ENCODE data around the gene SALL3. TPM values are rescaled to one million over a fixed set of nuclear protein-coding genes. Genes with fewer than 3 reads are reported as not detected.

The SALL3 gene
- total RNA-seq, 1 donor from 2014 or later, result 14.6 TPM

DNA sequence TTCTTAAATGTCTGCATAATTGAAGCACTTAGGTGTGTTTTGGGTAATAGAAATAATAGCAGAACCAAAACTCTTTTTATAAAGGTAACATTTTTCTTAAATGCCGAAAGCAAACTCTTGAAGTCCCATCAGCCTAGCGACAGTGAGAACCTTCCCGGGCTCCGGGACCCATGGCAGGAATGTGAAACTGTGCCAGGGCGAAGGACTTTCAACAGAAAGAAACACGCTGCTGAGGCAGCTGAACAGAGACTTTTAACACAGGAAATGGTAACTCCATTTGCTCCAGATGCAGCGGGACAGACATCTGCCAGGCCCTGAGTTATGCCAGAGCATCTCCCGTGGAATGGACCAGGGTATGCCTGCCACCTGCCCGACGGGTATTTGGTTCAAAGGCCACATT, 34.3 kb downstream of the SALL3 start:
- H3K27me3 Mint-ChIP-seq, result peaks cover 10% of the 10 kb centered on the region
- TF ChIP-seq, protein P1, sequence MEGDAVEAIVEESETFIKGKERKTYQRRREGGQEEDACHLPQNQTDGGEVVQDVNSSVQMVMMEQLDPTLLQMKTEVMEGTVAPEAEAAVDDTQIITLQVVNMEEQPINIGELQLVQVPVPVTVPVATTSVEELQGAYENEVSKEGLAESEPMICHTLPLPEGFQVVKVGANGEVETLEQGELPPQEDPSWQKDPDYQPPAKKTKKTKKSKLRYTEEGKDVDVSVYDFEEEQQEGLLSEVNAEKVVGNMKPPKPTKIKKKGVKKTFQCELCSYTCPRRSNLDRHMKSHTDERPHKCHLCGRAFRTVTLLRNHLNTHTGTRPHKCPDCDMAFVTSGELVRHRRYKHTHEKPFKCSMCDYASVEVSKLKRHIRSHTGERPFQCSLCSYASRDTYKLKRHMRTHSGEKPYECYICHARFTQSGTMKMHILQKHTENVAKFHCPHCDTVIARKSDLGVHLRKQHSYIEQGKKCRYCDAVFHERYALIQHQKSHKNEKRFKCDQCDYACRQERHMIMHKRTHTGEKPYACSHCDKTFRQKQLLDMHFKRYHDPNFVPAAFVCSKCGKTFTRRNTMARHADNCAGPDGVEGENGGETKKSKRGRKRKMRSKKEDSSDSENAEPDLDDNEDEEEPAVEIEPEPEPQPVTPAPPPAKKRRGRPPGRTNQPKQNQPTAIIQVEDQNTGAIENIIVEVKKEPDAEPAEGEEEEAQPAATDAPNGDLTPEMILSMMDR (conservative IDR thresholded peaks at IDR 0.05), result no peak
- no peaks in the 10 kb centered on the region for H3K9me3 Mint-ChIP-seq
- no peaks in the 10 kb centered on the region for H3K4me1 Mint-ChIP-seq (ENCODE audit: unreplicated experiment)
- no peak overlapping the region for H3K4me3 Mint-ChIP-seq
- H3K36me3 Mint-ChIP-seq, result no peaks in the 10 kb centered on the region
- DNase-seq (ENCODE audit: extremely low spot score, unreplicated experiment), result no peak
- H3K27ac Mint-ChIP-seq, result no peak overlapping the region

GRCh38 chr18:79018911-79019310, 39.3 kb downstream of the SALL3 start:
- Mint-ChIP-seq H3K27me3 (peaks cover 3% of the 10 kb centered on the region), H3K36me3 (no peaks in the 10 kb centered on the region), H3K9me3 (no peaks in the 10 kb centered on the region), H3K4me1 (ENCODE audit: unreplicated experiment) (no peaks in the 10 kb centered on the region), H3K27ac (no peak overlapping the region), H3K4me3 (no peak overlapping the region)
- TF ChIP-seq, protein P1 (conservative IDR thresholded peaks at IDR 0.05), result no peak
- no peak for DNase-seq (ENCODE audit: extremely low spot score, unreplicated experiment)

GRCh38 chr18:79019881-79020280, 40.3 kb downstream of the SALL3 start:
- H3K9me3 Mint-ChIP-seq, result no peaks in the 10 kb centered on the region

DNA sequence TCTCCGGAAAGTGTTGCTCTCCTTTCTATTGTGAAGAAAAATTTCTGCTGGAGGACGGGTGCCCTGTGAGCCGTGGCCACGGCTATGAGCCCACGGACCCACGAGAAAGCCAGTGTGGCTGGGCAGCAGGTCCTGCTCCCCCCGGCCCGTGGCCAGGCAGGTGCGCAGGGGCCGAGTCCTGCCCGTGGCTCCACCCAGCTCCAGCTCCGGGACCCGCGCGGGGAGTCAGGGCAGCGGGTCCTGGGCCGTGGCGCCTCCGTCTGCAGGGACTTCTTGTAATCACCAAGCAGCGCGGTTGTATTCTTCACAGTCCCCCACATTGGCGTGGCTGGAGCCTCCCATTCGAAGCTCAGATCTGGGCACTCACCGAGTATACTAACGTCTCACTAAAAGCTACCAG, 43.0 kb downstream of the SALL3 start:
- Mint-ChIP-seq H3K36me3 (no peaks in the 10 kb centered on the region), H3K9me3 (peaks cover under 1% of the 10 kb centered on the region), H3K4me3 (no peak overlapping the region), H3K4me1 (ENCODE audit: unreplicated experiment) (no peaks in the 10 kb centered on the region), H3K27ac (no peak overlapping the region), H3K27me3 (peaks cover 3% of the 10 kb centered on the region)
- TF ChIP-seq, protein P1 (conservative IDR thresholded peaks at IDR 0.05), result no peak
- no peak for DNase-seq (ENCODE audit: extremely low spot score, unreplicated experiment)

More at GRCh38 chr18:79019881-79020280, 40.3 kb downstream of the SALL3 start:
- Mint-ChIP-seq H3K4me1 (ENCODE audit: unreplicated experiment) (no peaks in the 10 kb centered on the region), H3K4me3 (no peak overlapping the region), H3K27me3 (peaks cover 3% of the 10 kb centered on the region), H3K27ac (no peak overlapping the region), H3K36me3 (no peaks in the 10 kb centered on the region)
- no peak for DNase-seq (ENCODE audit: extremely low spot score, unreplicated experiment)
- TF ChIP-seq, protein P1 (conservative IDR thresholded peaks at IDR 0.05), result no peak

DNA sequence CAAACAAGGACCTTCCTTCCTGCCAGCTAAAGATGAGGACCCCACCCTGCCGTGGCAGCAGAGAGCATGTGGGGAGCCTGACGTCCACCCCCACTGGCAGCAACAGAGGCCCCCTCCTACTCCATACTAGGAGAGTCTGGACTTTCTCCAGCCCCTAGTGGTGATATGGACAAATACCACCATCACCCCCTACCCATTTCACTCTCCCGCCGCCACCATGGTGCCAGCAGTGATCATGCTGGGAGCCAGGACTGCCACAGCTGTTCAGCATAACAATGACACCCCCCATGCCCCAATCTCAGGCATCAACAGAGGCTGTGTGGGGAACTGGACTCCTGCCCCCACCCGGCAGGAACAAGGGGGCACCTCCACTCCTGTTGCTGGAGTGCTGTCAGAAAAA, 46.9 kb downstream of the SALL3 start:
- H3K4me3 Mint-ChIP-seq, result no peak overlapping the region
- H3K4me1 Mint-ChIP-seq (ENCODE audit: unreplicated experiment), result no peaks in the 10 kb centered on the region
- no peaks in the 10 kb centered on the region for H3K36me3 Mint-ChIP-seq
- no peak for DNase-seq (ENCODE audit: extremely low spot score, unreplicated experiment)
- no peaks in the 10 kb centered on the region for H3K27me3 Mint-ChIP-seq
- peaks cover 13% of the 10 kb centered on the region for H3K9me3 Mint-ChIP-seq
- no peak overlapping the region for H3K27ac Mint-ChIP-seq
- TF ChIP-seq, protein P1 (conservative IDR thresholded peaks at IDR 0.05), result peak; percentile 57

GRCh38 chr18:79030680-79031079, 51.1 kb downstream of the SALL3 start:
- H3K36me3 Mint-ChIP-seq, result no peaks in the 10 kb centered on the region
- H3K27ac Mint-ChIP-seq, result no peak overlapping the region
- DNase-seq (ENCODE audit: extremely low spot score, unreplicated experiment), result no peak
- H3K4me1 Mint-ChIP-seq (ENCODE audit: unreplicated experiment), result no peaks in the 10 kb centered on the region
- TF ChIP-seq, protein P1 (conservative IDR thresholded peaks at IDR 0.05), result no peak
- peaks cover 13% of the 10 kb centered on the region for H3K9me3 Mint-ChIP-seq
- no peak overlapping the region for H3K4me3 Mint-ChIP-seq
- H3K27me3 Mint-ChIP-seq, result no peaks in the 10 kb centered on the region

Data from type B pancreatic cell (in vitro differentiated cells).